Activated naive CD8-positive, alpha-beta T cell treated with anti-CD3 and anti-CD28 coated beads, Interleukin-2, amount 50 U/mL, for 16 hours (primary cell): ENCODE results near the gene DCUN1D2.

Experiments
- DNase-seq: peaks from one replicate; pipeline ENCODE4 v3.0.0-alpha.2; 2020; ENCODE audit warnings: low read depth, low spot score

DCUN1D2 gene

DNA sequence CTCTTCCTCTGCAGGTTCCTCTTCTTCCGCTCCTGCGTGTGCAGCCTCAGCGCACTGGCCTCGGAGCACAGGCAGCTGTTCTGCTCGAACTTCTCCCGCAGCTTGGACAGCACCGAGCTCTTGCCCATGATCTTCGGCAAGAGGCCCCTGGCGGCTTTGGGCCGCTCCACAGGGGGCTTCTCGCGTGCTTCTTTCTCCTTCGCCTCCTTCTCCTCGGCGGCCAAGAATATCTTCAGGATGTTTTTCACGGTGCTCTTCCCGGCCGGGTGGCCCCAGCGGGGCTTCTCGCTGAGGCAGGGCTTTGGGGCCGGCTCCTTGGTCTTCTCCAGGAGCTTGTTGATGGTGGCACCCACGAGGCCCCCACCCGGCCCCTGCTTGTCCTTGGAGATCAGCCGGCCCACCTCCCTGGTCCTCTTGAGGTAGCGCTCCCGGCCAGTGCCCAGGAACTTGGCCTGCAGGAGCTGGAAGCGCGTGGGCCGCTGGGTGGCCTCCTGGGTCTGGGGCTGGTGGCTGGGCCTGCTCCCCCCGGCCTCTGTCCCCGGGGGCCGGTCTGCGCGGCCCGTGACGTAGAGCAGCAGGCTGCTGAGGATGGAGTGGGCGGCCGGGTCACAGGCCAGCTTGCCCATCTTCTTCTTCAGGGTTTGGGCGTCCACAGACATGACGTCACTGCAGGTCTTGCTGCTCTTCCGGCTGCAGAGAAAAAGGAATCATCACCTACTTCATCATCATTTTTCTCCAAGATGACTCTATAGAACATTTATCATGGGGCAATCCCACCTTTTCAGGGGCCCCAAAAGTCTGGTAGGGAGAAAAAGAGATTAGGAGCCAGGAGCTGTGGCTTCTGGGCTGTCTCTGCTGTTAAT, 82.7 kb downstream of the DCUN1D2 start:
- no peak for DNase-seq

GRCh38 chr13:113407103-113407530, 83.4 kb downstream of the DCUN1D2 start:
- no peak for DNase-seq

DNA sequence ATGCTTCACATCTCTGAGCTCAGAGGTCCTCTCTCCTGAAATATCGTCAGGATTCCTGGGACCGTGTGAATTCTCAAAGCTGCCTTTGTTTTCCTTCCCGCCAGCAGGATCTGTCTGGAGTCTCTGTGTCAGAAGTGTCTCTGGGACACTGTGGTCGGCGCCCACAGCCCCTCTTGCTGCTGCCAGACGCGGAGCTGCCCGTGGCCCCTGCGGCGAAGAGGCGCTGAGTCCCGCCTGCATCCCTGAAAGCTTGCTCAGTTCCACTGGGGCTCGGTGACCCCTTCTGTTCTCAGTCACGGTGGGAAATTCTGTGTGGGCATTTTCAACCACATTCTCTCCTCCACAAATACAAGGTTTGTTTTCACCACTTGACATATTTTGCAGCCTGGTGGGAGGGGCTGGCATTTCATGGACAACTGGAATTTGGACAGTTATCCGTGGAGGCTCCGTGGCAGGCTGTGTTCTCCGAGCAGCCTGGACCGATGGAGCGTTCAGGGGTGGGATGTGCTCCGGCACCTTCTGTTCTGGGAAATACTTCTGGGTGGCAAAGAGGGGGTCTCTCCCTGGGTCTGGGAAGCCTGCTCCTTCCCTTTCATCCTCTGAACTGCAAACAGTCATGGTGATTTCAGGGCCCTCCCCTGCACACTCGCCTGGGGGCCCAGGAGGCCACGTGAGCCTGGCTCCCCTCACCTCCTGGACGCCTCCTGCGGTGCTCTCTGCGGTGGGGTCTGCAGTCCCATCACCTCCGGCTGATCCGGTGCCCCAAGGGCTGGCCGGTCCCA, 84.0 kb downstream of the DCUN1D2 start:
- DNase-seq = no peak
